Measurements from ENCODE around the gene WWOX. TPM values are rescaled to one million over a fixed set of nuclear protein-coding genes. Genes with fewer than 3 reads are reported as not detected.

Gene WWOX
- total RNA-seq, 1 donor from 2014 or later = 34.9 TPM

- Histone ChIP-seq H3K36me3 (ENCODE audit: control insufficient read depth, insufficient read depth, low read length) (no peaks in the 10 kb centered on the region), H3K27me3 (ENCODE audit: control insufficient read depth, insufficient read depth, low read length) (no peaks in the 10 kb centered on the region), H3K4me3 (ENCODE audit: low read depth, low read length) (no peak overlapping the region)
- TF ChIP-seq CTCF (IDR thresholded peaks at IDR 0.05; ENCODE audit: insufficient read depth, low read length, poor library complexity, severe bottlenecking) = no peak
- no peak for DNase-seq (ENCODE audit: low read depth)
These were observed 983.5 kb downstream of the WWOX start for GRCh38 chr16:79082970-79083369.

- no peak for TF ChIP-seq CTCF (IDR thresholded peaks at IDR 0.05; ENCODE audit: insufficient read depth, low read length, poor library complexity, severe bottlenecking)
- no peak for DNase-seq (ENCODE audit: low read depth)
- Histone ChIP-seq H3K36me3 (ENCODE audit: control insufficient read depth, insufficient read depth, low read length) (no peaks in the 10 kb centered on the region), H3K27me3 (ENCODE audit: control insufficient read depth, insufficient read depth, low read length) (no peaks in the 10 kb centered on the region), H3K4me3 (ENCODE audit: low read depth, low read length) (no peak overlapping the region)
These were observed 984.2 kb downstream of the WWOX start for GRCh38 chr16:79083508-79084299.

- no peak for TF ChIP-seq CTCF (IDR thresholded peaks at IDR 0.05; ENCODE audit: insufficient read depth, low read length, poor library complexity, severe bottlenecking)
- DNase-seq (ENCODE audit: low read depth) = no peak
- Histone ChIP-seq H3K36me3 (ENCODE audit: control insufficient read depth, insufficient read depth, low read length) (no peaks in the 10 kb centered on the region), H3K4me3 (ENCODE audit: low read depth, low read length) (no peak overlapping the region), H3K27me3 (ENCODE audit: control insufficient read depth, insufficient read depth, low read length) (no peaks in the 10 kb centered on the region)
These were observed 989.5 kb downstream of the WWOX start for GRCh38 chr16:79088971-79089370.

- DNase-seq (ENCODE audit: low read depth) = no peak
- Histone ChIP-seq H3K27me3 (ENCODE audit: control insufficient read depth, insufficient read depth, low read length) (no peaks in the 10 kb centered on the region), H3K36me3 (ENCODE audit: control insufficient read depth, insufficient read depth, low read length) (no peaks in the 10 kb centered on the region), H3K4me3 (ENCODE audit: low read depth, low read length) (no peak overlapping the region)
- TF ChIP-seq CTCF (IDR thresholded peaks at IDR 0.05; ENCODE audit: insufficient read depth, low read length, poor library complexity, severe bottlenecking) = no peak
These were observed 990.4 kb downstream of the WWOX start for GRCh38 chr16:79089735-79090284.

GRCh38 chr16:79090966-79091365, 991.5 kb downstream of the WWOX start:
- Histone ChIP-seq H3K27me3 (ENCODE audit: control insufficient read depth, insufficient read depth, low read length) (no peaks in the 10 kb centered on the region), H3K36me3 (ENCODE audit: control insufficient read depth, insufficient read depth, low read length) (no peaks in the 10 kb centered on the region), H3K4me3 (ENCODE audit: low read depth, low read length) (no peak overlapping the region)
- no peak for TF ChIP-seq CTCF (IDR thresholded peaks at IDR 0.05; ENCODE audit: insufficient read depth, low read length, poor library complexity, severe bottlenecking)
- no peak for DNase-seq (ENCODE audit: low read depth)

Data from kidney epithelial cell (primary cell).